ENCODE data around the gene CACNG5. TPM values are rescaled to one million over a fixed set of nuclear protein-coding genes. Genes with fewer than 3 reads are reported as not detected.

The CACNG5 gene
- total RNA-seq, 1 experiment from 2014 or later = not detected

DNA sequence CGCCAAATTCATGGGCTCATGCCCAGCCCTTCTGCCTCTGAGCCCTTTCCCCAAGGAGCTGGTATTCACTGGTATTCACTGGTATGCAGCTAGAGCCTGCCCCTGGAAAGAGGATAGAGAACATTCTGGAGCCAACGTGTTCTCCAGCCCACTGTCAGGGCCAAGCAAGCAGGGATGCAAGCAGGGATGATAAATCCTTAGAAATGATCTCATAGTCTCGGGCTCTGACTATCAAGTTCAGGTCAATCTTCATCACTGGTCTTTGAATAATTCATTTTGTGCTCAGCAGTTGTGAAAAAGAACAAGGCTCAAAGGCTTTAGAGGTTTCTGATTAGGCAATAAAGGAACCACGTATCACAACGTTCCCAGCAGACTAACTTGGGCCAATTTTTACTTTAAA is 57.3 kb downstream of the CACNG5 start:
- DNase-seq = no peak
- no peak overlapping the region for H3K4me3 Mint-ChIP-seq (ENCODE audit: low read depth, unreplicated experiment)
- BruUV-seq (replicated peaks) = no TSS peak
- H3K9me3 Mint-ChIP-seq (ENCODE audit: low read depth, unreplicated experiment) = no peaks in the 10 kb centered on the region
- H3K27ac Mint-ChIP-seq (ENCODE audit: unreplicated experiment) = no peak overlapping the region
- CTCF ChIA-PET = no interaction called here
- H3K4me1 Mint-ChIP-seq (ENCODE audit: low read depth, unreplicated experiment) = no peaks in the 10 kb centered on the region
- TF ChIP-seq, protein P1, sequence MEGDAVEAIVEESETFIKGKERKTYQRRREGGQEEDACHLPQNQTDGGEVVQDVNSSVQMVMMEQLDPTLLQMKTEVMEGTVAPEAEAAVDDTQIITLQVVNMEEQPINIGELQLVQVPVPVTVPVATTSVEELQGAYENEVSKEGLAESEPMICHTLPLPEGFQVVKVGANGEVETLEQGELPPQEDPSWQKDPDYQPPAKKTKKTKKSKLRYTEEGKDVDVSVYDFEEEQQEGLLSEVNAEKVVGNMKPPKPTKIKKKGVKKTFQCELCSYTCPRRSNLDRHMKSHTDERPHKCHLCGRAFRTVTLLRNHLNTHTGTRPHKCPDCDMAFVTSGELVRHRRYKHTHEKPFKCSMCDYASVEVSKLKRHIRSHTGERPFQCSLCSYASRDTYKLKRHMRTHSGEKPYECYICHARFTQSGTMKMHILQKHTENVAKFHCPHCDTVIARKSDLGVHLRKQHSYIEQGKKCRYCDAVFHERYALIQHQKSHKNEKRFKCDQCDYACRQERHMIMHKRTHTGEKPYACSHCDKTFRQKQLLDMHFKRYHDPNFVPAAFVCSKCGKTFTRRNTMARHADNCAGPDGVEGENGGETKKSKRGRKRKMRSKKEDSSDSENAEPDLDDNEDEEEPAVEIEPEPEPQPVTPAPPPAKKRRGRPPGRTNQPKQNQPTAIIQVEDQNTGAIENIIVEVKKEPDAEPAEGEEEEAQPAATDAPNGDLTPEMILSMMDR (IDR thresholded peaks at IDR 0.05; ENCODE audit: unreplicated experiment) = no peak
- intact Hi-C loops (cut with micrococcal nuclease; ENCODE audit: unreplicated experiment) = no loop called here
- H3K27me3 Mint-ChIP-seq (ENCODE audit: unreplicated experiment) = peaks cover 73% of the 10 kb centered on the region
- H3K36me3 Mint-ChIP-seq (ENCODE audit: insufficient read depth, unreplicated experiment) = no peaks in the 10 kb centered on the region

DNA sequence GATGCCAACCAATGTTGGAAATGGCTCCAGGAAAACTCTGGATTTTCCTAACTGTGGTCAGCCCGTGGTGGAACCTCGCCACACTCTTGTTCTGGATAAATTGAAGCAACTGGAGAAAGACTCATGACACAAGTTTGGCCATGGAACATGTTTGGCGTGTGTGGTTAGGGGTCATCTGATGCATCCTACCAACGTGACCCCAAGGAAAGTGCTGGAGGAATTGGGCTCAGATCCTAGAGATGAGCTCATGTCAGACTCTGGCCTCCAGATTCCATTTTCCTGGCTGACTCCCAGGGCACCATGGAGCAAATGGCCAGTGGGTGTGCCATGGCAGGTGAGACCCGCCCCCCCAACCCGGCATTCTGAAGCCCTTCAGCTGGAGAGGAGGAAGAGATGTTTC is 58.5 kb downstream of the CACNG5 start:
- no peaks in the 10 kb centered on the region for H3K9me3 Mint-ChIP-seq (ENCODE audit: low read depth, unreplicated experiment)
- peaks cover 74% of the 10 kb centered on the region for H3K27me3 Mint-ChIP-seq (ENCODE audit: unreplicated experiment)
- DNase-seq = no peak
- TF ChIP-seq, protein P1 (IDR thresholded peaks at IDR 0.05; ENCODE audit: unreplicated experiment) = no peak
- no TSS peak for BruUV-seq (replicated peaks)
- no peaks in the 10 kb centered on the region for H3K4me1 Mint-ChIP-seq (ENCODE audit: low read depth, unreplicated experiment)
- no peak overlapping the region for H3K4me3 Mint-ChIP-seq (ENCODE audit: low read depth, unreplicated experiment)
- intact Hi-C loops (cut with micrococcal nuclease; ENCODE audit: unreplicated experiment) = no loop called here
- CTCF ChIA-PET = no interaction called here
- no peaks in the 10 kb centered on the region for H3K36me3 Mint-ChIP-seq (ENCODE audit: insufficient read depth, unreplicated experiment)
- no peak overlapping the region for H3K27ac Mint-ChIP-seq (ENCODE audit: unreplicated experiment)

DNA sequence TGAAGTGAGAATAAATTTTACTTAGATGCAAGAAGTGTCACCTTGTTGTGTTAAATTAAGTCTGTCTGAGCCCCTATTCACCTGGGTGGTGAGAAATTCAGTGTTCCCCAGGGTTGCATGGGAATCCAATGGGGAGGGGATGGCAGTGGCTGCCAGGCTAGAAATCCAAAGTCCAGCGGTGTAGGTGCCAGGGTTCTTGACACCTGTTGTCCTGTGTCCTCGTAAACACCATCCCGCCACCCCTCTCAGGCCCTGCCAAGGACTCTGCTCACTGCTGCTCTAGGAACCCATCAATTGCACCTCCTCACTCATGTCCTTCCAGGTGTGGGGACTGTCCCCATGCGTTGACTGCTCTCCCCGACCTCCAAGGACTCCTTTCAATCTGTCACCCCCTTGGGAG is 58.9 kb downstream of the CACNG5 start:
- TF ChIP-seq, protein P1 (IDR thresholded peaks at IDR 0.05; ENCODE audit: unreplicated experiment) = no peak
- H3K4me1 Mint-ChIP-seq (ENCODE audit: low read depth, unreplicated experiment) = no peaks in the 10 kb centered on the region
- CTCF ChIA-PET = no interaction called here

DNA sequence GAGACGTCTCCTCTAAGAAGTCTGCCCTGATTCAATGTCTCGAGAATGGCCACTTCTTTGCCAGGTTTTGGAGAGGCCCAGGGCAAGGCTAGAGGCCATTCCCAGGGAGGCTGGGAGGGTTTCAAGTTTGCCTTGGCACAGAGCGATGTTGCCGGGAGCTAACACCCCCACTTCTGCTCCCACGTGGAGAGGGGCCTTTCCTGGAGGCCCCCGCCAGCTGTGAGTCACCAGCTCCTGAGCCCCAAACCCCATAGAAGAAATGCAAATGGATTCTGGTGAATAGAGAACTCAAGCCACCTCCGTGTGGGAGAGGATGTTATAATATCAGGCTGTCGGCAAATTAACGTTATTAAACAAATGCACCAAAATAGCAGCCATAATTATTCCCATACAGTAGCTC is 62.2 kb downstream of the CACNG5 start:
- H3K27ac Mint-ChIP-seq (ENCODE audit: unreplicated experiment) = no peak overlapping the region
- intact Hi-C loops (cut with micrococcal nuclease; ENCODE audit: unreplicated experiment) = no loop called here
- CTCF ChIA-PET = no interaction called here
- TF ChIP-seq, protein P1 (IDR thresholded peaks at IDR 0.05; ENCODE audit: unreplicated experiment) = no peak
- H3K36me3 Mint-ChIP-seq (ENCODE audit: insufficient read depth, unreplicated experiment) = no peaks in the 10 kb centered on the region
- no peak overlapping the region for H3K4me3 Mint-ChIP-seq (ENCODE audit: low read depth, unreplicated experiment)
- BruUV-seq (replicated peaks) = no TSS peak
- no peak for DNase-seq
- H3K27me3 Mint-ChIP-seq (ENCODE audit: unreplicated experiment) = peaks cover 65% of the 10 kb centered on the region
- H3K4me1 Mint-ChIP-seq (ENCODE audit: low read depth, unreplicated experiment) = no peaks in the 10 kb centered on the region
- H3K9me3 Mint-ChIP-seq (ENCODE audit: low read depth, unreplicated experiment) = no peaks in the 10 kb centered on the region

More for the DNA sequence above, 58.9 kb downstream of the CACNG5 start:
- intact Hi-C loops (cut with micrococcal nuclease; ENCODE audit: unreplicated experiment) = no loop called here
- Mint-ChIP-seq H3K27me3 (ENCODE audit: unreplicated experiment) (peaks cover 74% of the 10 kb centered on the region), H3K9me3 (ENCODE audit: low read depth, unreplicated experiment) (no peaks in the 10 kb centered on the region), H3K36me3 (ENCODE audit: insufficient read depth, unreplicated experiment) (no peaks in the 10 kb centered on the region), H3K27ac (ENCODE audit: unreplicated experiment) (no peak overlapping the region), H3K4me3 (ENCODE audit: low read depth, unreplicated experiment) (no peak overlapping the region)
- no TSS peak for BruUV-seq (replicated peaks)
- no peak for DNase-seq

Data from Calu3 (cell line).